HepG2 (cell line): ENCODE measurements around the gene HS3ST4. TPM values are rescaled to one million over a fixed set of nuclear protein-coding genes. Genes with fewer than 3 reads are reported as not detected.

ENCODE experiments used
- ATAC-seq: fragments of 200-7000 bp; cut with Tn5 transposase; 3 replicates; pipeline ENCODE4 v1.9.1; 2020; ENCODE audit warnings: mild to moderate bottlenecking, moderate library complexity
- BruUV-seq: library from RNA; stranded (reverse); fragments of 400-500 nt; replicated peaks from 2 replicates; lab custom pipeline; 2021; lab: Mats Ljungman, UMichigan
- CTCF ChIA-PET: fragments of 300-600 bp; formaldehyde crosslinking; extraction: SDS; loops from one replicate; lab custom pipeline; 2021; ENCODE audit warnings: low total read pairs, inconsistent platforms, low intra/inter-chr PET ratio; lab: Yijun Ruan, JAX
- POLR2A ChIA-PET: fragments of 350-600 bp; sonication (Branson Sonifier 250); formaldehyde crosslinking; loops from one replicate; lab custom pipeline; 2020; ENCODE audit warnings: antibody characterized with exemption, inconsistent platforms; lab: Yijun Ruan, JAX
- DNase-seq: peaks from one replicate; pipeline ENCODE4 v3.0.0-alpha.2; 2015; ENCODE audit warnings: low spot score
- FAIRE-seq: peaks from 3 replicates; lab custom pipeline; 2011; peaks lifted over from hg19 to GRCh38; lab: Jason Lieb, UNC
- H2AFZ ChIP-seq: one replicate; pipeline ENCODE4 v1.6.1; 2011; ENCODE audit warnings: low read length, inconsistent platforms
- H3K27ac ChIP-seq: fragments of 300-600 bp; 3 replicates; pipeline ENCODE4 v1.8.0; 2011; ENCODE audit warnings: mixed run types, mild to moderate bottlenecking, mixed read lengths, low read length, inconsistent platforms; ENCODE audit not compliant: insufficient read depth; ENCODE audit errors: extremely low read length
- H3K27me3 ChIP-seq, 2 experiments: fragments of 200-600 bp in 1 of 2; 2 replicates in 1 of 2; 3 replicates in 1 of 2; pipeline versions ENCODE4 v1.6.0 to v1.8.0; 2011; ENCODE audit warnings: low read length in 2 of 2, mild to moderate bottlenecking in 2 of 2, moderate library complexity in 2 of 2, inconsistent platforms in 1 of 2; ENCODE audit not compliant: insufficient read depth in 2 of 2, control insufficient read depth in 1 of 2
- H3K36me3 ChIP-seq, 2 experiments: fragments of 200-600 bp in 1 of 2; replicated peaks in 1 of 2; 2 replicates in 1 of 2; 3 replicates in 1 of 2; pipeline versions ENCODE4 v1.5.1 to v1.8.0; 2011; ENCODE audit warnings: low read length in 2 of 2, inconsistent platforms in 1 of 2; ENCODE audit not compliant: insufficient read depth in 2 of 2, control insufficient read depth in 1 of 2
- H3K4me1 ChIP-seq: 2 replicates; pipeline ENCODE4 v1.5.1; 2012; ENCODE audit warnings: low read length, inconsistent platforms; ENCODE audit not compliant: insufficient read depth
- H3K4me2 ChIP-seq: 2 replicates; pipeline ENCODE4 v1.6.0; 2011; ENCODE audit warnings: low read depth, low read length, inconsistent platforms
- H3K4me3 ChIP-seq, 3 experiments: fragments of 200-600 bp in 1 of 3; sonication (generic), shearing (Covaris generic) in 1 of 3; replicated peaks in 1 of 3; 2 replicates each; pipeline ENCODE4 v1.5.1; 2011 to 2016; ENCODE audit warnings: low read length in 3 of 3, inconsistent platforms in 2 of 3, low read depth in 2 of 3, mild to moderate bottlenecking in 2 of 3, control low read depth in 1 of 3, mixed read lengths in 1 of 3; ENCODE audit not compliant: insufficient read depth in 1 of 3
- H3K79me2 ChIP-seq: one replicate; pipeline ENCODE4 v1.6.1; 2011; ENCODE audit warnings: low read length, inconsistent platforms; ENCODE audit not compliant: insufficient read depth
- H3K9ac ChIP-seq: 2 replicates; pipeline ENCODE4 v1.6.0; 2011; ENCODE audit warnings: mild to moderate bottlenecking, low read depth, low read length, inconsistent platforms; ENCODE audit not compliant: insufficient read depth
- H3K9me3 ChIP-seq: 2 replicates; pipeline ENCODE4 v1.5.1; 2012; ENCODE audit warnings: mild to moderate bottlenecking, low read length
- H4K20me1 ChIP-seq: 2 replicates; pipeline ENCODE4 v1.6.0; 2011; ENCODE audit warnings: inconsistent platforms, mild to moderate bottlenecking, low read length, moderate library complexity; ENCODE audit not compliant: insufficient read depth
- ELF3 ChIP-seq: IDR thresholded peaks from 2 replicates; pipeline ENCODE4 v1.6.1; 2016; ENCODE audit warnings: missing genetic modification reagents, missing compliant biosample characterization
- GRHL1 ChIP-seq: sonication (generic); formaldehyde crosslinking; conservative IDR thresholded peaks from 2 replicates; pipeline ENCODE4 v1.8.0; 2022; ENCODE audit warnings: missing genetic modification reagents
- HOXA7 ChIP-seq: sonication (generic); formaldehyde crosslinking; IDR thresholded peaks from 2 replicates; pipeline ENCODE4 v1.8.1; 2022; ENCODE audit warnings: mild to moderate bottlenecking, missing genetic modification reagents, moderate library complexity
- IRX3 ChIP-seq: sonication (generic); formaldehyde crosslinking; IDR thresholded peaks from 2 replicates; pipeline ENCODE4 v1.8.1; 2023; ENCODE audit warnings: mild to moderate bottlenecking, low read depth, missing genetic modification reagents, borderline replicate concordance
- MAFF ChIP-seq: IDR thresholded peaks from 2 replicates; pipeline ENCODE4 v1.6.1; 2011; ENCODE audit warnings: low read depth, low read length, improper control_type of control experiment
- RXRA ChIP-seq: sonication (generic); formaldehyde crosslinking; IDR thresholded peaks from 2 replicates; pipeline ENCODE4 v1.5.1; 2020; ENCODE audit warnings: missing genetic modification reagents
- TAF15 ChIP-seq: fragments of 200-400 bp; formaldehyde crosslinking; IDR thresholded peaks from one replicate; pipeline ENCODE4 v1.6.1; 2018; ENCODE audit warnings: mild to moderate bottlenecking, low read depth, low read length; ENCODE audit not compliant: poor library complexity, severe bottlenecking
- TSC22D2 ChIP-seq: sonication (generic); formaldehyde crosslinking; IDR thresholded peaks from 2 replicates; pipeline ENCODE4 v1.5.1; 2020; ENCODE audit warnings: missing genetic modification reagents, mild to moderate bottlenecking, borderline replicate concordance
- ZNF263 ChIP-seq: sonication (generic); formaldehyde crosslinking; IDR thresholded peaks from 2 replicates; pipeline ENCODE4 v1.4.0; 2020; ENCODE audit warnings: missing genetic modification reagents
- ZNF607 ChIP-seq: sonication (generic); formaldehyde crosslinking; IDR thresholded peaks from 2 replicates; pipeline ENCODE4 v1.5.1; 2020; ENCODE audit warnings: missing genetic modification reagents, mild to moderate bottlenecking, borderline replicate concordance
- WGBS: methylation state at CpG from one replicate; pipeline ENCODE4 v1.1.6; 2017; ENCODE audit warnings: low lambda C conversion rate; 5-methylcytosine and 5-hydroxymethylcytosine counted together
- in situ Hi-C: cut with HindIII; loops from 2 replicates; pipeline ENCODE4 v1.10.0; 2017; ENCODE audit warnings: low pct_unique_long_range_greater_than_20kb; ENCODE audit not compliant: extremely low pct_ligation_motif_present
- intact Hi-C: fragments of 100-400 bp; cut with micrococcal nuclease; formaldehyde crosslinking; loops from one replicate; pipeline ENCODE4 v1.10.0; 2022; ENCODE audit not compliant: unreplicated experiment
- polyA plus RNA-seq, 8 experiments: library from polyadenylated mRNA; depleted of rRNA in 3 of 8; stranded (reverse) in 7 of 8; unstranded in 1 of 8; fragments of >200 nt; fragmentation: Illumina TruSeq in 4 of 8; extraction: Trizol in 4 of 8; gene quantifications; 2 replicates each; pipeline versions ENCODE4 v1.2.1 to v1.2.3, GENCODE V29; 2011 to 2016; ENCODE audit warnings: low read depth in 4 of 8, missing spikeins in 1 of 8, mixed read lengths in 1 of 8; ENCODE audit not compliant: insufficient read depth in 1 of 8
- total RNA-seq, 5 experiments: library from RNA; depleted of rRNA; stranded (reverse); fragments of >200 nt; fragmentation: Illumina TruSeq; extraction: Trizol; gene quantifications; 2 replicates each; pipeline ENCODE4 v1.2.3, GENCODE V29; 2016; ENCODE audit warnings: low read depth in 1 of 5
- TF ChIP-seq, protein P1 (sequence below): sonication (generic); formaldehyde crosslinking; IDR thresholded peaks from 2 replicates; pipeline ENCODE4 v1.5.1; 2020; ENCODE audit warnings: mild to moderate bottlenecking, missing genetic modification reagents, moderate library complexity

Gene HS3ST4
- total and polyA plus RNA-seq, 2 of the 13 experiments (the other 11 are each of a cell fraction or from before 2014, with no cell fraction given), result not detected

DNA sequence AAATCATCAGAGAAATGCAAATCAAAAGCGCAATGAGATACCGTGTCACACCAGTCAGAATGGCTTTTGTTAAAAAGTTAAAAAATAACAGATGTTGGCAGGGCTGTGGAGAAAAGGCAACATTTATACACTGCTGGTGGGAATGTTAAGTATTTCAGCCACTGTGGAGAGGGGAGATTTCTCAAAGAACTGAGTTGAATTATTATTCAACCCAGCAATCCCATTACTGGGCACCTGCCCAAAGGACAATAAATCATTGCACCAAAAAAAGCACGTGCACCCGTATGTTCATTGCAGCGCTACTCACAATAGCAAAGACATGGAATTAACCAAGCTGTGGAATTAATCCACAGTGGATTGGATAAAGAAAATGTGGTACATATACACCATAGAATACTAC lies 204.7 kb downstream of the HS3ST4 start:
- CTCF ChIA-PET, result no interaction called here
- Histone ChIP-seq H4K20me1 (no peaks in the 10 kb centered on the region), H3K4me3 (no peak overlapping the region)
- TF ChIP-seq GRHL1, result no peak
- TF ChIP-seq HOXA7 (CRISPR knock-in tag), result no peak
- no peak for TF ChIP-seq ZNF607 (CRISPR knock-in tag)
- TF ChIP-seq RXRA, result no peak
- no peak for TF ChIP-seq TSC22D2 (CRISPR knock-in tag)
- TF ChIP-seq IRX3 (CRISPR knock-in tag), result no peak
- TF ChIP-seq MAFF, result no peak
- TF ChIP-seq, protein P1, sequence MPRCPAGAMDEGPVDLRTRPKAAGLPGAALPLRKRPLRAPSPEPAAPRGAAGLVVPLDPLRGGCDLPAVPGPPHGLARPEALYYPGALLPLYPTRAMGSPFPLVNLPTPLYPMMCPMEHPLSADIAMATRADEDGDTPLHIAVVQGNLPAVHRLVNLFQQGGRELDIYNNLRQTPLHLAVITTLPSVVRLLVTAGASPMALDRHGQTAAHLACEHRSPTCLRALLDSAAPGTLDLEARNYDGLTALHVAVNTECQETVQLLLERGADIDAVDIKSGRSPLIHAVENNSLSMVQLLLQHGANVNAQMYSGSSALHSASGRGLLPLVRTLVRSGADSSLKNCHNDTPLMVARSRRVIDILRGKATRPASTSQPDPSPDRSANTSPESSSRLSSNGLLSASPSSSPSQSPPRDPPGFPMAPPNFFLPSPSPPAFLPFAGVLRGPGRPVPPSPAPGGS (CRISPR knock-in tag), result no peak
- TF ChIP-seq ELF3 (CRISPR knock-in tag), result no peak
- TF ChIP-seq TAF15, result no peak
- no peak for TF ChIP-seq ZNF263 (CRISPR knock-in tag)
- TF ChIP-seq, all 625 proteins: peak for 0
- no peak overlapping the region for H3K4me2 ChIP-seq
- no peaks in the 10 kb centered on the region for H3K79me2 ChIP-seq
- no TSS peak for BruUV-seq
- intact Hi-C loops (no loop called here), in situ Hi-C loops (no loop called here)
- 35% methylated on average over 5 of the region's 5 CpGs for WGBS
- H3K27ac ChIP-seq, result no peak overlapping the region
- no peaks in the 10 kb centered on the region for H3K9me3 ChIP-seq
- no peak for ATAC-seq
- no peaks in the 10 kb centered on the region for H3K27me3 ChIP-seq
- no peaks in the 10 kb centered on the region for H3K4me1 ChIP-seq
- no peak for FAIRE-seq
- no peak for DNase-seq
- no peaks in the 10 kb centered on the region for H3K36me3 ChIP-seq
- POLR2A ChIA-PET, result no interaction called here
- no peak overlapping the region for H2AFZ ChIP-seq
- no peak overlapping the region for H3K9ac ChIP-seq
